Measurements from ENCODE around the gene NXPE3. TPM values are rescaled to one million over a fixed set of nuclear protein-coding genes. Genes with fewer than 3 reads are reported as not detected.

NXPE3 gene
- total and polyA plus RNA-seq, 2 of the 8 experiments (the other 6 are each of a cell fraction or from before 2014, with no cell fraction given) = 10.9 to 22.7 TPM

DNA sequence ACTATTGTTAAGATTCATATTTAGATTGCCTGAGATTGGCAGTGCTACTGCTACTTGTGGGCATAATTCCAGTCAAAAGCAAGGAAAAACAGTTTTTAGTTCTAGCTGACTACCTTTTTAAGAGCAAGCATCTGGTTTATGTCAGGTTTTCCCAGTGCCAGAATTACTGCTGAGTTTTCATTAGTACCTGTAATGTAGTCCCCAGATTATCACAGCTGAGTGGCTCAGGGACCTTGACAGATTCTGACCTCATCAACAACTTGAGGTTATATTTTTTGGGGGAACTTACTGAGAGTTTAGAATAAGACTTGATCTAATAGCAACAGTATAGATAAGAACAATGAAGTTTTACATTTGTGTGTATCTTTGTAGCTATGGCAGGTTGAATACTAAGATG, 31.0 kb downstream of the NXPE3 start:
- Histone ChIP-seq H3K9me3 (ENCODE audit: insufficient read depth in 2 of 2, low read depth in 1 of 2, low read length in 1 of 2) (no peaks in the 10 kb centered on the region), H3K27me3 (replicated peaks in 1 of 4; ENCODE audit: control insufficient read depth in 3 of 4, extremely low read depth in 1 of 4, insufficient read depth in 3 of 4, low read length in 3 of 4) (no peaks in the 10 kb centered on the region), H3K79me2 (ENCODE audit: control insufficient read depth in 1 of 2, insufficient read depth in 2 of 2, low read length in 2 of 2) (no peaks in the 10 kb centered on the region), H2BK20ac (ENCODE audit: low read length) (no peak overlapping the region), H3K9ac (replicated peaks in 1 of 4; ENCODE audit: extremely low read depth in 1 of 4, low read depth in 3 of 4, low read length in 3 of 4) (no peak overlapping the region), H2BK120ac (replicated peaks; ENCODE audit: low read depth, low read length) (no peak overlapping the region), H2BK12ac (ENCODE audit: low read depth, low read length) (no peak overlapping the region), H2AK5ac (ENCODE audit: low read depth, low read length) (no peak overlapping the region), H4K91ac (replicated peaks; ENCODE audit: insufficient read length, low read length) (no peak overlapping the region), H3K79me1 (ENCODE audit: low read depth, low read length) (no peaks in the 10 kb centered on the region; the same call in 1 of the 2 replicates), H4K5ac (ENCODE audit: insufficient read length, low read depth, low read length) (no peak overlapping the region), H3K27ac (ENCODE audit: low read depth, low read length) (no peak overlapping the region), H3K4ac (replicated peaks; ENCODE audit: insufficient read length, low read depth, low read length) (no peak overlapping the region), H4K8ac (ENCODE audit: extremely low read depth, insufficient read depth, low read length) (no peak overlapping the region), H3K23me2 (ENCODE audit: low read depth, low read length) (no peaks in the 10 kb centered on the region), H4K20me1 (replicated peaks in 1 of 2; ENCODE audit: control insufficient read depth in 1 of 2, insufficient read depth in 2 of 2, low read length in 2 of 2) (no peaks in the 10 kb centered on the region), H3K4me1 (replicated peaks in 1 of 4; ENCODE audit: control insufficient read depth in 3 of 4, insufficient read depth in 4 of 4, low read length in 3 of 4) (no peaks in the 10 kb centered on the region), H3K4me2 (ENCODE audit: insufficient read depth in 1 of 2, low read depth in 2 of 2, low read length in 2 of 2) (no peak overlapping the region), H2AFZ (ENCODE audit: low read length) (no peak overlapping the region), H3K4me3 (ENCODE audit: extremely low read depth in 1 of 4, insufficient read depth in 2 of 4, low read depth in 3 of 4, low read length in 4 of 4) (no peak overlapping the region), H2BK15ac (ENCODE audit: low read length) (no peak overlapping the region), H3K23ac (ENCODE audit: insufficient read length) (no peak overlapping the region), H3K36me3 (ENCODE audit: control insufficient read depth in 2 of 4, insufficient read depth in 4 of 4, low read length in 3 of 4) (no peaks in the 10 kb centered on the region; a peak in 1 of 8 replicates), H3K56ac (replicated peaks; ENCODE audit: insufficient read length, low read depth, low read length) (no peak overlapping the region), H3K14ac (ENCODE audit: insufficient read length) (no peak overlapping the region), H2BK5ac (ENCODE audit: low read depth, low read length) (no peak overlapping the region), H3K18ac (ENCODE audit: extremely low read depth, low read length) (no peak overlapping the region)
- TF ChIP-seq SIRT6 (IDR thresholded peaks at IDR 0.05; ENCODE audit: low read length) = no peak
- no peak for TF ChIP-seq CEBPB (IDR thresholded peaks at IDR 0.05; ENCODE audit: low read depth, low read length)
- TF ChIP-seq RNF2 (IDR thresholded peaks at IDR 0.05; ENCODE audit: borderline replicate concordance, low read depth, low read length, missing control alignments, poor library complexity, severe bottlenecking) = no peak
- TF ChIP-seq BCL11A (IDR thresholded peaks at IDR 0.05; ENCODE audit: low read depth in 2 of 2, low read length in 2 of 2) = no peak
- TF ChIP-seq KDM5A (IDR thresholded peaks at IDR 0.05; ENCODE audit: low read length) = no peak
- TF ChIP-seq ZNF274 (IDR thresholded peaks at IDR 0.05; ENCODE audit: borderline replicate concordance, extremely low read depth, low read length) = no peak
- no peak for TF ChIP-seq SRF (IDR thresholded peaks at IDR 0.05; ENCODE audit: low read depth, low read length)
- CTCF ChIA-PET (ENCODE audit: partially characterized antibody) = interaction anchor here (0.6 to 8.8 kb wide), 17 partner anchors 12 to 734 kb away, joined by 3 to 174 read pairs (median 4); no protein-coding TSS in a partner anchor
- DNase-seq (ENCODE audit: low read depth in 1 of 2, low spot score in 2 of 2) (no peak), FAIRE-seq (no peak)
- POLR2A ChIA-PET (ENCODE audit: partially characterized antibody) = interaction anchor here (0.8 to 3.4 kb wide), 2 partner anchors 39 to 47 kb away, joined by 5 to 9 read pairs; partner anchors contain the start of gene NFKBIZ
